Measurements from ENCODE around the gene SERPINA12.

SERPINA12 gene

DNA sequence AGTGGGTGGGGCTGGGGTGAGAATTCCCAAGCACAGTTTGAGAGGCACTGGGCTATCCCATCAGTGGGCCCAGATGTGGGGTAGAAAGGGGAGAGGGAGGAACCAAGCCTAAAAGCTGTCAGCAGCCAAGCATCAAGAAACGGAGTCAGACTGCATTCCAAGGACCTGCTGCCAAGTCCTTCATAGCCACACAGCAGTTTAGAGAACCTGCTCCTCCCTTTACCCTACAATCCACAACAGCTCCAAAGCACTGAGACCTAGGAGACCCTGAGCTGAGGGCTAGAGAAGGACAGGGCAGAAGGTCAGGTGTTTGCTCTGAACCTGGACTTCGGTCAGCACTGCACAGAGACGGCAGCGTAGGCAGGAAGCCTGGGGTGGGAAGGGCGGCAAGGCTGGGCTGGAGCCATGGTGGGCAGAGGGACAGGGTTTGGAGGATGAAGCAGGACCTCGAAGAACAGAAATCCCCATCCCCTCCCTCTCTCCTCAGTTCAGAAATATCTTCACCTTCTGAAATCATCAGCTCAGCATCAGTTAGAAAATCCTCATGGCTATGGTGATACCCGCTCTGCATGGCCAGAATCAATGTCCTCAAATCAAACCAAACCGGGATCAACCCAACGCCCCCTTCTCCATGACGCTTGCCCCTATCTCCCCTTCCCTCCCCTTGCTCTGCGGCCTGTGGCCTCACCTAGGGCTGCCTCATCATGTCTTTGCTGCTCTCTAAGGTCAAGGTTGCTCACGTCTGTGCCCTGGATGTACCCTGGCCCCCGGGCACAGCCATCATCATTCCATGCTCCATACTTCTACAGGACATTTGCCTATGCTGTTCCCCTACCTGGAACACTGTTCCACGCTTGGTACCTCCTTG is 39.1 kb upstream of the SERPINA12 start:
- TF ChIP-seq, protein P1, sequence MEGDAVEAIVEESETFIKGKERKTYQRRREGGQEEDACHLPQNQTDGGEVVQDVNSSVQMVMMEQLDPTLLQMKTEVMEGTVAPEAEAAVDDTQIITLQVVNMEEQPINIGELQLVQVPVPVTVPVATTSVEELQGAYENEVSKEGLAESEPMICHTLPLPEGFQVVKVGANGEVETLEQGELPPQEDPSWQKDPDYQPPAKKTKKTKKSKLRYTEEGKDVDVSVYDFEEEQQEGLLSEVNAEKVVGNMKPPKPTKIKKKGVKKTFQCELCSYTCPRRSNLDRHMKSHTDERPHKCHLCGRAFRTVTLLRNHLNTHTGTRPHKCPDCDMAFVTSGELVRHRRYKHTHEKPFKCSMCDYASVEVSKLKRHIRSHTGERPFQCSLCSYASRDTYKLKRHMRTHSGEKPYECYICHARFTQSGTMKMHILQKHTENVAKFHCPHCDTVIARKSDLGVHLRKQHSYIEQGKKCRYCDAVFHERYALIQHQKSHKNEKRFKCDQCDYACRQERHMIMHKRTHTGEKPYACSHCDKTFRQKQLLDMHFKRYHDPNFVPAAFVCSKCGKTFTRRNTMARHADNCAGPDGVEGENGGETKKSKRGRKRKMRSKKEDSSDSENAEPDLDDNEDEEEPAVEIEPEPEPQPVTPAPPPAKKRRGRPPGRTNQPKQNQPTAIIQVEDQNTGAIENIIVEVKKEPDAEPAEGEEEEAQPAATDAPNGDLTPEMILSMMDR (IDR thresholded peaks at IDR 0.05; ENCODE audit: borderline replicate concordance, insufficient read depth, low read depth, low read length): no peak
- H3K4me3 ChIP-seq (ENCODE audit: low read depth, low read length): no peak overlapping the region

DNA sequence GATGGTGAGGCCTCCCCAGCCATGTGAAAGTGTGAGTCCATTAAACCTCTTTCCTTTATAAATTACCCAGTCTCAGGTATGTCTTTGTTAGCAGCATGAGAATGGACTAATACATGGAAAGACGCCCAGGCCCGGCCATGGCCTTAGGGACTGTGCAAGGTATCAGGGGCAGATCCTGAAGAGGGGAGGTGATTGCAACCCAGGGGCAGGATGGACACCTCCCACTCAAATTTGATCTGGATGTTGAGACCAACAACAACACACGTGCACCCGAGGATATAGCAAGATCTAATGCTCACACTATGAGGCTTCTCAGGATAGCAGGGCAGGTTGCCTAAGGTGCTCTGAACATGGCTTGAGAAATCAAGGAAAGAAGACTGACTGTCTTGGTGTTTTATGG is 38.5 kb upstream of the SERPINA12 start:
- no peak overlapping the region for H3K4me3 ChIP-seq (ENCODE audit: low read depth, low read length)

DNA sequence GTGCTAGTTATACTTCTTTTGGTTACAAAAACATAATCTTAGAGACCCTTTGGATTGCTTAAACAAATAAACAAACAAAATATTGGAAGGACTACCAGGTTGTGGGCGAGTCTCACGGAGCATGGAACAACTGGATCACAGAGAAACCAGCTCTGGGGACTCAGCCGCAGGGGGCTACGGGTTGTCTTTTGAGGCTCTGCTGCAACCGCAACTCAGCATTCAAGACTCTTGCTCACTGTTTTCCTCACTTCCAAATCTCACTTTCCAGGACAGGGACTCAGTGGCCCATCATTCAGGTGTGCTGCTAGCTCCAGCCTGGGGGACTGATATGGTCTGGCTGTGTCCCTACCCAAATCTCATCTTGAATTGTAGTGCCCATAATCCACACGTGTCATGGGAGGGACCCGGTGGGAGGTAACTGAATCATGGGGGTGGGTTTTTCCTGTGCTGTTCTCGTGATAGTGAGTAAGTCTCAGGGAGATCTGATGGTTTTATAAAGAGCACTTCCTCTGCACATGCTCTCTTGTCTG is 37.9 kb upstream of the SERPINA12 start:
- TF ChIP-seq, protein P1 (IDR thresholded peaks at IDR 0.05; ENCODE audit: borderline replicate concordance, insufficient read depth, low read depth, low read length): no peak
- no peak overlapping the region for H3K4me3 ChIP-seq (ENCODE audit: low read depth, low read length)

More for the DNA sequence above, 38.5 kb upstream of the SERPINA12 start:
- TF ChIP-seq, protein P1 (IDR thresholded peaks at IDR 0.05; ENCODE audit: borderline replicate concordance, insufficient read depth, low read depth, low read length): no peak

DNA sequence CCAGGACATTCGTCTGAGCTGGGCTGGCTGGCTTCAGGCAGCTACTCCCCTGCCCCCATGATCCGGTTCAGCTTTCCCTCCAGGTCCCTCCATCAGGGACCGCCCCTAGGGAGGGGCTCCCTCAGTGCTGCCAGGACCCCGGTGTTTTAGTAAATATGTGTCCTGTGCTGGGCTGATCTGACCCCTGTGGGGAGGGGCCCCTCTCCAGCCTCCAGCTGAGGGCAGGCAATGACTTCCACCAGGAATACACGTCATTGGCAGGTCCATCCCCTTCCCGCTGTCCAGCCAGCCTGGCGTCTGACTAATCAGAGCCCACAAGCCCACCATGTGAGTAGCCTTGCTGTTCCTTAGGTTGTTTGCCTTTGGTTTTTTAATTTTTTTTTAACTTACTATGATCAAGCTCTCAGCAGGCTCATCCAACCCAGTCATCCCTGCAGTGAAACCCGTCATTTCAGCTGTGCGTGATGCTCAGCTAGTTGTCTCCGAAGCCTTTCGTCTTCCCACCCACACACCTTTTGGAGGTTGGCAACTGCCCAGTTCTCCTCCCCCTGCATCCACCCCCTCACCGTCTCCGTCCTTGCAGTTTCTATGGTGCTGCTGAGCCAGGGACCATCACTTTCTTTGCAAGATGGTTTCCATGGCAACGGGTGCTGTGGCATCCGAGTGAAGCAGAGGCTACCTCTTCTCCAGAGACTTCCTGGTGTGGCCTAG is 36.0 kb upstream of the SERPINA12 start:
- TF ChIP-seq, protein P1 (IDR thresholded peaks at IDR 0.05; ENCODE audit: borderline replicate concordance, insufficient read depth, low read depth, low read length): no peak

GRCh38 chr14:94544726-94545125 is 35.5 kb upstream of the SERPINA12 start:
- TF ChIP-seq, protein P1 (IDR thresholded peaks at IDR 0.05; ENCODE audit: borderline replicate concordance, insufficient read depth, low read depth, low read length): no peak
- no peak overlapping the region for H3K4me3 ChIP-seq (ENCODE audit: low read depth, low read length)

More for the DNA sequence above, 36.0 kb upstream of the SERPINA12 start:
- no peak overlapping the region for H3K4me3 ChIP-seq (ENCODE audit: low read depth, low read length)

DNA sequence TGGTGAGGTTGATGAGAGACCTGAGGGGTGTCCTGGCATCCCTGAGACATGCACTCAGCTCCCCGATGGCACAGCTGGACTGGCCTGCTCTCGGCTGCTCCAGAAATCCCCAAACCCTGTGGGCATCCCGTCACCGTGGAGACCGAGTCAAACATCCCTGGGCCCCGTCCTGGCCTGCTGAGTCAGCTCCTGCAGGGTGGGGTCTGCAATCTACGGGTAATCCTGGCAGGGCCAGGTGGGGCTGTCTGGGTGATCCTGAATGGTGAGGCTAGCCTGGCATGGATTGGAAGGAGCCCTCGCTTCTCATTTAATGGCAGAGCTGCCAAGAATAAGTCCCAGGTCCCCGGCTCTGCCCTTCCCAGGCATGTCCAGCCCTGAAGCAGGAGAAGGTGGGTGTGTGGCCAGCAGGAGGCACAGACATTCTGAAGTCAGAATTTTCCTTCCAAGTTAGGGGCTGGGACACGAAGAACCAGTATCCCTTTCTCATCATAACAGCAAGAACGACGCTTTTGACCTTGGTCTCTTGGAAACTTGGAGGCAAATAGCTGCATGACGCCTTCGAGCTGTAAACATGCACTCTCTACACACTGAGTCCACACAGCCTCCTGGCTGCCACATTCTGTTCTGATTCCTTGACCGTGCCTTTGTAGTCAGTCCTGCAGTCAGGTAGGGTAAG is 34.3 kb upstream of the SERPINA12 start:
- TF ChIP-seq, protein P1 (IDR thresholded peaks at IDR 0.05; ENCODE audit: borderline replicate concordance, insufficient read depth, low read depth, low read length): no peak
- H3K4me3 ChIP-seq (ENCODE audit: low read depth, low read length): no peak overlapping the region
